ENCODE results near the gene CD1C.
"Not testable (repeated sequence)": the region's sequence is repeated elsewhere in the genome, so short reads cannot be mapped to it uniquely, and the experiment has no call there.

The CD1C gene

DNA sequence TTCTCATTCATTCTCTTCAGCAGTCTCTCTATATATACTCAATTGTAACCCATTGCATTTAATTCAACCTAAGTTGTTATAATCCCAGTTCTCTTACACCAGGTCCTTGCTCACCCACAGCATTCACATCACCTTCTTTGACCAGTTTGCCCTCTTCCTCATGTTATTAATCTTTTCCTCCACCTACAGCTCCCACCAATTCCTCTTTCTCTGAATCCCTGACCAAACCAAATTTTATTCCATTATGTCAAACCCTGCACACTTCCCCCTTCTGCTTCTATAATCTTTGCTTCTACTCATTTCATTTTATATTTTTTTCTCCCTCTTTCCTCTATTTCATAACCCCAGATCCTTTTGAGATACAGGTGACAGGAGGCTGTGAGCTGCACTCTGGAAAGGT lies 34.1 kb upstream of the CD1C start:
- Mint-ChIP-seq H3K27me3 (ENCODE audit: low read depth, poor library complexity) (peaks cover 7% of the 10 kb centered on the region), H3K4me1 (no peaks in the 10 kb centered on the region), H3K27ac (no peak overlapping the region), H3K36me3 (ENCODE audit: low read depth) (no peaks in the 10 kb centered on the region), H3K9me3 (no peaks in the 10 kb centered on the region), H3K4me3 (no peak overlapping the region)
- TF ChIP-seq, protein P1, sequence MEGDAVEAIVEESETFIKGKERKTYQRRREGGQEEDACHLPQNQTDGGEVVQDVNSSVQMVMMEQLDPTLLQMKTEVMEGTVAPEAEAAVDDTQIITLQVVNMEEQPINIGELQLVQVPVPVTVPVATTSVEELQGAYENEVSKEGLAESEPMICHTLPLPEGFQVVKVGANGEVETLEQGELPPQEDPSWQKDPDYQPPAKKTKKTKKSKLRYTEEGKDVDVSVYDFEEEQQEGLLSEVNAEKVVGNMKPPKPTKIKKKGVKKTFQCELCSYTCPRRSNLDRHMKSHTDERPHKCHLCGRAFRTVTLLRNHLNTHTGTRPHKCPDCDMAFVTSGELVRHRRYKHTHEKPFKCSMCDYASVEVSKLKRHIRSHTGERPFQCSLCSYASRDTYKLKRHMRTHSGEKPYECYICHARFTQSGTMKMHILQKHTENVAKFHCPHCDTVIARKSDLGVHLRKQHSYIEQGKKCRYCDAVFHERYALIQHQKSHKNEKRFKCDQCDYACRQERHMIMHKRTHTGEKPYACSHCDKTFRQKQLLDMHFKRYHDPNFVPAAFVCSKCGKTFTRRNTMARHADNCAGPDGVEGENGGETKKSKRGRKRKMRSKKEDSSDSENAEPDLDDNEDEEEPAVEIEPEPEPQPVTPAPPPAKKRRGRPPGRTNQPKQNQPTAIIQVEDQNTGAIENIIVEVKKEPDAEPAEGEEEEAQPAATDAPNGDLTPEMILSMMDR (IDR thresholded peaks at IDR 0.05): no peak
- DNase-seq: no peak

DNA sequence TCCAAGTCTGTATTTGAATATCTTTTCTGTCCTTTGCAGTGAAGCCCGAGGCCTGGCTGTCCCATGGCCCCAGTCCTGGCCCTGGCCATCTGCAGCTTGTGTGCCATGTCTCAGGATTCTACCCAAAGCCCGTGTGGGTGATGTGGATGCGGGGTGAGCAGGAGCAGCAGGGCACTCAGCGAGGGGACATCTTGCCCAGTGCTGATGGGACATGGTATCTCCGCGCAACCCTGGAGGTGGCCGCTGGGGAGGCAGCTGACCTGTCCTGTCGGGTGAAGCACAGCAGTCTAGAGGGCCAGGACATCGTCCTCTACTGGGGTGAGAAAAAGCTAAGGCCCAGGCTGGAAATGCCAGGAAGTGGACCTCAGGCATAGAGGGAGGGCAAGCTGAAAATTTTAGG lies 33.0 kb upstream of the CD1C start:
- DNase-seq; H3K36me3 Mint-ChIP-seq (ENCODE audit: low read depth); H3K4me1 Mint-ChIP-seq; H3K27me3 Mint-ChIP-seq (ENCODE audit: low read depth, poor library complexity); H3K4me3 Mint-ChIP-seq; H3K27ac Mint-ChIP-seq; H3K9me3 Mint-ChIP-seq: not testable (repeated sequence)

DNA sequence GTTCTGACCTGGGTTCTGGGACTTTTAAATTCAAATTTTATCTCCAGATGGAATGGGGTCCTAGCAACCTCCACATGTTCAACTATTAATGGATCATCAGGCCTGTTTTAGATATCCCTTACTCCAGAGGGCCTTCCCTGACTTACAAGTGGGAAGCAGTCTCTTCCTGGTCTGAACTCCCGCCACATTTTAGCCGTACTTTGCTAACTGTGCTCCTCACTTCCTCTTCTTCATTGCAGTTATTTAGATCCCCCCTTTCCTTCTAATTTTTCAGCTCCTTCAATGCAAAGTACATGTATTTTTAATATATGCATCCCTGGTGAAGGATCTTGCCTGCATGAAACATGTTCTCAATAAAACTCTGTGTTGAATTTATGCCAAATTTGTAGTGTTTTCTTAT lies 31.8 kb upstream of the CD1C start:
- no peak overlapping the region for H3K27ac Mint-ChIP-seq
- no peaks in the 10 kb centered on the region for H3K36me3 Mint-ChIP-seq (ENCODE audit: low read depth)
- TF ChIP-seq, protein P1 (IDR thresholded peaks at IDR 0.05): no peak
- H3K4me3 Mint-ChIP-seq: no peak overlapping the region
- no peaks in the 10 kb centered on the region for H3K9me3 Mint-ChIP-seq
- peaks cover 7% of the 10 kb centered on the region for H3K27me3 Mint-ChIP-seq (ENCODE audit: low read depth, poor library complexity)
- no peak for DNase-seq
- no peaks in the 10 kb centered on the region for H3K4me1 Mint-ChIP-seq

DNA sequence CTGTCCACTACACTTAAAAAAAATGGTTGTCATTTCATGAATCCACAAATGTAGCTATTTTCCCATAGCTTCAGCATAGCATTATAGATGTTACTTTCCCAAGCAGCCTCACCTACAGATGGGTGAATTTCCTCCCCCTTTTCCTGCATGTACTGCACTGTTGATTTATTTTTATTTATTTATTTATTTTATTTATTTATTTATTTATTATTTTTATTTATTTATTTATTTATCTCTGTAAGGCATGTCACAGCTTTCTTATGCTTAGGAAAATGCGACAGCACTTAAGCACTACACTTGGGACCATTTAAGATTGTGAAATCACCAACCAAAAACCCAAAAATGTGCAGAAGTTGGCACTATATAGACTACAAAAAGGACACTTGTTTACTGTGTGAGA lies 30.6 kb upstream of the CD1C start:
- Mint-ChIP-seq H3K27ac (no peak overlapping the region), H3K4me1 (no peaks in the 10 kb centered on the region), H3K36me3 (ENCODE audit: low read depth) (no peaks in the 10 kb centered on the region), H3K9me3 (no peaks in the 10 kb centered on the region), H3K4me3 (no peak overlapping the region), H3K27me3 (ENCODE audit: low read depth, poor library complexity) (peaks cover 10% of the 10 kb centered on the region)
- TF ChIP-seq, protein P1 (IDR thresholded peaks at IDR 0.05): no peak
- no peak for DNase-seq

DNA sequence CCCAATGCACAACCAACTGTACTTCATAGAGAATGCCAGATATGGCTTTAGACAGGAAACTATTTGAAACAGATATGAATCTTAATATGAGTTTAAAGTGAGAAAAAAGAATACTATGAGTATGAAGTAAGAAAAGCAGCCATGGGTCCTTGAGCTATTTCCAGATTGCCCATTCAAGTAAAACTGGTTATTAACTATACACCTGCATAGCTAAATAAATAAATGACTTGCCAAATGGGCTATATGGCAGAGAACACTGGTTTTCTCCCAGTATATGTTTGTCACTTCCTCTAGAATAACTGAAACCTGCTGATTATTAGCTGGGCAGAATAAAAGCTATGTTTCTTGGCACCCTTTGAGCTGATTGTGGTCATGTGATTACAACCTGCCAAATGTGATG lies 17.0 kb upstream of the CD1C start:
- no peak overlapping the region for H3K4me3 Mint-ChIP-seq
- DNase-seq: no peak
- no peaks in the 10 kb centered on the region for H3K4me1 Mint-ChIP-seq
- no peaks in the 10 kb centered on the region for H3K27me3 Mint-ChIP-seq (ENCODE audit: low read depth, poor library complexity)
- peaks cover 12% of the 10 kb centered on the region for H3K9me3 Mint-ChIP-seq
- TF ChIP-seq, protein P1 (IDR thresholded peaks at IDR 0.05): no peak
- H3K27ac Mint-ChIP-seq: no peak overlapping the region
- no peaks in the 10 kb centered on the region for H3K36me3 Mint-ChIP-seq (ENCODE audit: low read depth)

DNA sequence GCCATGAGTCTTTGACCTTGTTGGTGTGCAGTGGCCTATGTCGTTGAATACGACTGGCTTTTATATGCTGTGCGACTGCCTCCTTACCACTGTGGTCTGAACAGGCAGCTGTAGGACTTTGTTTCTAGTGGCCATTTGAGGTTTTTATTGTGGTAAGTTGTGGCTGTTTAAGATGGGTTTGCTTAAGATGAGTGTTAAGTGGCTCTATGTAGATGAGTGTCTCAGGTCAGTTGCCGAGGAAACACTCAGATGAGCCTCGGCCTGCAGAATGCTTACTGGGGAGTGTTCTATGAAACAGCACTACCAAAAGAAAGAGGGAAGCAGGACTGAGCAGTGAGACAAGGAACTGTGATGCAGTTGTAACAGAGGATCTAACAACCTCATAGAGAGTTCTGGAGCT lies 14.9 kb upstream of the CD1C start:
- no peak overlapping the region for H3K4me3 Mint-ChIP-seq
- no peaks in the 10 kb centered on the region for H3K4me1 Mint-ChIP-seq

DNA sequence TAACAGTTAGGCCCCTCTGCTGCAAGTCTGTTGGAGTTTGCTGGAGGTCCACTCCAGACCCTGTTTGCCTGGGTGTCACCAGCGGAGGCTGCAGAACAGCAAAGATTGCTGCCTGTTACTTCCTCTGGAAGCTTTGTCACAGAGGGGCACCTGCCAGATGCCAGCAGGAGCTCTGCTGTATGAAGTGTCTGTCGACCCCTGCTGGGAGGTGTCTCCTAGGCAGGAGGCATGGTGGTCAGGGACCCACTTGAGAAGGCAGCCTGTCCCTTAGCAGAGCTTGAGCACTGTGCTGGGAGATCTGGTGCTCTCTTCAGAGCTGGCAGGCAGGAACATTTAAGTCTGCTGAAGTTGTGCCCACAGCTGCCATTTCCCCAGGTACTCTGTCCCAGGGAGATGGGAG lies 7.3 kb upstream of the CD1C start:
- H3K27ac Mint-ChIP-seq; H3K4me1 Mint-ChIP-seq; H3K4me3 Mint-ChIP-seq; DNase-seq; H3K36me3 Mint-ChIP-seq (ENCODE audit: low read depth): not testable (repeated sequence)
- Mint-ChIP-seq H3K9me3 (peaks cover 37% of the 10 kb centered on the region), H3K27me3 (ENCODE audit: low read depth, poor library complexity) (peaks cover 11% of the 10 kb centered on the region)

More for the DNA sequence above, 14.9 kb upstream of the CD1C start:
- H3K36me3 Mint-ChIP-seq (ENCODE audit: low read depth): no peaks in the 10 kb centered on the region
- TF ChIP-seq, protein P1 (IDR thresholded peaks at IDR 0.05): no peak
- H3K27ac Mint-ChIP-seq: peak overlapping the region; percentile 51
- H3K27me3 Mint-ChIP-seq (ENCODE audit: low read depth, poor library complexity): no peaks in the 10 kb centered on the region
- no peak for DNase-seq
- H3K9me3 Mint-ChIP-seq: peaks cover 21% of the 10 kb centered on the region
